K562 (cell line): ENCODE data around the gene UBE2L5. TPM values are rescaled to one million over a fixed set of nuclear protein-coding genes. Genes with fewer than 3 reads are reported as not detected.

Source experiments
- ATAC-seq: fragments of 200-7000 bp; cut with Tn5 transposase; 3 replicates; pipeline ENCODE4 v1.9.1; 2020; ENCODE audit warnings: moderate library complexity
- BruUV-seq: library from RNA; stranded (reverse); fragments of 400-500 nt; replicated peaks from 2 replicates; lab custom pipeline; 2021; lab: Mats Ljungman, UMichigan
- CTCF ChIA-PET: fragments of 300-600 bp; formaldehyde crosslinking; extraction: SDS; loops from one replicate; lab custom pipeline; 2021; ENCODE audit warnings: low intra/inter-chr PET ratio; lab: Yijun Ruan, JAX
- POLR2A ChIA-PET: fragments of 300-600, 350-650 bp; sonication (Branson Sonifier 250); formaldehyde crosslinking; extraction: SDS; loops from one replicate; lab custom pipeline; 2021; ENCODE audit warnings: antibody characterized with exemption, inconsistent platforms; lab: Yijun Ruan, JAX
- DNase-seq, 4 experiments: peaks; one replicate each; pipeline versions ENCODE4 v3.0.0 to v3.0.0-alpha.2; 2011 to 2018; ENCODE audit warnings: low spot score in 3 of 4, mixed read lengths in 3 of 4; ENCODE audit errors: extremely low read depth in 1 of 4
- FAIRE-seq: peaks from 2 replicates; lab custom pipeline; 2011; peaks lifted over from hg19 to GRCh38; lab: Jason Lieb, UNC
- H2AFZ ChIP-seq: 2 replicates; pipeline ENCODE4 v1.6.0; 2011; ENCODE audit warnings: low read depth, low read length, control low read depth, inconsistent platforms
- H3K27ac ChIP-seq: fragments of 200-600 bp; 3 replicates; pipeline ENCODE4 v1.8.0; 2011; ENCODE audit warnings: low read depth, mild to moderate bottlenecking, control low read depth, inconsistent platforms, low read length, moderate library complexity, mixed read lengths; ENCODE audit errors: extremely low read depth
- H3K27me3 ChIP-seq, 2 experiments: fragments of 300-600 bp in 1 of 2; 2 replicates in 1 of 2; 3 replicates in 1 of 2; pipeline versions ENCODE4 v1.6.0 to v1.8.0; 2011; ENCODE audit warnings: inconsistent platforms in 2 of 2, low read length in 2 of 2, mild to moderate bottlenecking in 1 of 2, mixed read lengths in 1 of 2, moderate library complexity in 1 of 2; ENCODE audit not compliant: control insufficient read depth in 2 of 2, insufficient read depth in 2 of 2
- H3K36me3 ChIP-seq: fragments of 300-600 bp; 3 replicates; pipeline ENCODE4 v1.8.0; 2011; ENCODE audit warnings: mild to moderate bottlenecking, low read length, inconsistent platforms; ENCODE audit not compliant: control insufficient read depth, insufficient read depth
- H3K4me1 ChIP-seq, 2 experiments: fragments of 200-600 bp in 1 of 2; replicated peaks in 1 of 2; 2 replicates in 1 of 2; 3 replicates in 1 of 2; pipeline versions ENCODE4 v1.5.1 to v1.8.0; 2011; ENCODE audit warnings: inconsistent platforms in 2 of 2, low read length in 2 of 2, mild to moderate bottlenecking in 1 of 2, mixed read lengths in 1 of 2, moderate library complexity in 1 of 2; ENCODE audit not compliant: control insufficient read depth in 2 of 2, insufficient read depth in 2 of 2
- H3K4me2 ChIP-seq: 2 replicates; pipeline ENCODE4 v1.6.1; 2011; ENCODE audit warnings: low read length, control low read depth, inconsistent platforms, mixed read lengths; ENCODE audit not compliant: insufficient read depth
- H3K4me3 ChIP-seq: fragments of 200-600 bp; sonication (generic), shearing (Covaris generic); 2 replicates; pipeline ENCODE4 v1.5.1; 2016; ENCODE audit warnings: control low read depth, inconsistent platforms
- H3K79me2 ChIP-seq: fragments of 200-600 bp; 3 replicates; pipeline ENCODE4 v1.8.0; 2011; ENCODE audit warnings: low read length, inconsistent platforms; ENCODE audit not compliant: control insufficient read depth, insufficient read depth
- H3K9ac ChIP-seq, 2 experiments: 2 replicates each; pipeline versions ENCODE4 v1.6.0 to v1.6.1; 2011; ENCODE audit warnings: low read depth in 2 of 2, low read length in 2 of 2, control low read depth in 1 of 2, inconsistent platforms in 1 of 2, mild to moderate bottlenecking in 1 of 2, mixed read lengths in 1 of 2; ENCODE audit not compliant: insufficient read depth in 1 of 2
- H3K9me1 ChIP-seq: one replicate; pipeline ENCODE4 v1.6.0; 2011; ENCODE audit warnings: inconsistent platforms, mild to moderate bottlenecking, low read length, moderate library complexity; ENCODE audit not compliant: control insufficient read depth, insufficient read depth
- H3K9me3 ChIP-seq: replicated peaks from 2 replicates; pipeline ENCODE4 v1.5.1; 2011; ENCODE audit warnings: low read depth, low read length, inconsistent platforms; ENCODE audit not compliant: control insufficient read depth, insufficient read depth
- H4K20me1 ChIP-seq: replicated peaks from 2 replicates; pipeline ENCODE4 v1.6.1; 2011; ENCODE audit warnings: low read length, inconsistent platforms, mixed read lengths; ENCODE audit not compliant: control insufficient read depth, insufficient read depth
- ERF ChIP-seq: fragments of 450-650 bp; formaldehyde crosslinking; IDR thresholded peaks from 2 replicates; pipeline ENCODE4 v1.4.0; 2020; ENCODE audit warnings: mild to moderate bottlenecking, mixed read lengths
- TCFL5 ChIP-seq: fragments of 250-450 bp; sonication (Bioruptor Pico); conservative IDR thresholded peaks from 2 replicates; pipeline ENCODE4 v1.6.1; 2021; ENCODE audit warnings: mild to moderate bottlenecking, moderate library complexity, matching md5 sums
- ZSCAN29 ChIP-seq: fragments of 450-650 bp; IDR thresholded peaks from 2 replicates; pipeline ENCODE4 v1.6.1; 2017
- WGBS: fragments of 100-300 bp; shearing (Covaris generic); methylation state at CpG from one replicate; pipeline ENCODE4 v1.1.6; 2016; ENCODE audit warnings: low coverage, mixed read lengths; ENCODE audit not compliant: insufficient coverage; ENCODE audit errors: missing lambda C conversion rate; 5-methylcytosine and 5-hydroxymethylcytosine counted together
- in situ Hi-C: fragments of 300-500 bp; cut with MboI; formaldehyde crosslinking; loops from 4 replicates; pipeline ENCODE4 v1.15.0; 2018; ENCODE audit warnings: inconsistent platforms, mixed read lengths
- intact Hi-C: fragments of 100-400 bp; cut with micrococcal nuclease; formaldehyde crosslinking; loops from 2 replicates; pipeline ENCODE4 v1.14.2; 2022
- polyA plus RNA-seq, 8 experiments: library from polyadenylated mRNA; depleted of rRNA in 4 of 8; stranded (reverse) in 5 of 8; unstranded in 3 of 8; fragments of >200 nt; fragmentation: Nextera tagmentation in 2 of 8; fragmentation: Illumina TruSeq in 1 of 8; extraction: Ambion mirVana in 2 of 8; extraction: Trizol in 1 of 8; gene quantifications; 2 replicates each; pipeline versions ENCODE4 v1.2.1 to v1.2.3, GENCODE V29; 2011 to 2014; ENCODE audit warnings: inconsistent platforms in 1 of 8, missing spikeins in 1 of 8
- total RNA-seq, 7 experiments: library from RNA; depleted of rRNA in 6 of 7; stranded (reverse); fragments of >200 nt in 6 of 7; fragmentation: Illumina TruSeq in 2 of 7; extraction: Trizol in 2 of 7; gene quantifications; 2 replicates each; pipeline versions ENCODE4 v1.2.1 to v1.2.3, GENCODE V29; 2011 to 2021; ENCODE audit warnings: low replicate concordance in 1 of 7

Gene UBE2L5
- total and polyA plus RNA-seq, 9 of the 15 experiments (the other 6 are each of a cell fraction or from before 2014, with no cell fraction given): 0.22 to 1.5 (median 0.86) TPM; not detected in 6

DNA sequence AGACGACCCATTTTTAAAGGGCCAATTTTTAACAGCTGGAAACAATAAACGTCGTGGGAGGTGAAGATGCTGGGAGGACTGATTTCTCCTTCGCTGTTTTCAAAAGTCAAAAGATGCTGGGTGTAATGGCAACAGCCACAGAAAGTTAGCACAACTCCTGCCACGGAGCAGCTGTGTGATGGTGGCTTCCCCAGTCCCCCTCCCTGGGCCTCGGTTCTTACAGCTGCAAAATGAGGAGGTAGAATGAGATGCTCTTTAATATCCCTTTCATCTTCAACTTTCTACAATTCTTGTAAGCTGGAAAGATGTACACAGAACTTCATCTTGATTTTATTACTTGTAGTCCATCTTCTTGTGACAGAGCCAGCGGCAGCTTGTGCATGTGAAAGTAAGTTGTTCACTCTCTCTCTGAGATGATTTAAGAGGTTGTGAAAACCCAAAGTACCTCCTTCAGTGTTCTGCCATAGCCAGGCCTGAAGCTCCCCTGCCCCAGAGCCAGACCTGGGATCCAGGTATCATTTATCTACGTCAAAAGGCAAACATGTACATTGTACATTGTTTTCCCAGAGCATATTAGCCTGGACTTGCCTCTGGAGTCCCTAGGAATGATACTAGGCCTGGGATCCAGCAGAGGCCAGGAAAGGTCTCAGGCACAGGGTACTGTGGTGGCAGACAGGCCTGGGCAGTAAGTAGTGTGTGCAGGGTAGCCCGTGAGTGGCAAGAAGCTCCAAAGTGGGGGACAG lies 3.4 kb upstream of the UBE2L5 start:
- no peak for ATAC-seq
- 24% methylated on average over 6 of the region's 9 CpGs for whole genome bisulfite sequencing
- CTCF ChIA-PET: interaction anchor here (0.6 kb wide), 1 partner anchor 154 kb away, joined by 3 read pairs; no protein-coding TSS in a partner anchor
- no peaks in the 10 kb centered on the region for H4K20me1 ChIP-seq
- in situ Hi-C loops: no loop called here
- no peaks in the 10 kb centered on the region for H3K36me3 ChIP-seq
- TF ChIP-seq ERF (CRISPR knock-in tag) (no peak), ZSCAN29 (no peak), TCFL5 (CRISPR knock-in tag) (no peak)
- TF ChIP-seq, all 486 proteins: peak for 0
- peaks cover 4 to 7% of the 10 kb centered on the region in 2 experiments; a peak in 4 of 5 replicates for H3K4me1 ChIP-seq
- H3K27ac ChIP-seq: no peak overlapping the region
- POLR2A ChIA-PET: interaction anchor here (0.7 kb wide), 1 partner anchor 9 kb away, joined by 4 read pairs; no protein-coding TSS in a partner anchor
- DNase-seq (no peak), FAIRE-seq (no peak)
- no peaks in the 10 kb centered on the region for H3K9me1 ChIP-seq
- H3K4me2 ChIP-seq: no peak overlapping the region
- H3K9me3 ChIP-seq: no peaks in the 10 kb centered on the region
- no peak overlapping the region for H2AFZ ChIP-seq
- no TSS peak for BruUV-seq
- H3K4me3 ChIP-seq: no peak overlapping the region
- no peaks in the 10 kb centered on the region for H3K27me3 ChIP-seq
- H3K9ac ChIP-seq: no peak overlapping the region
- intact Hi-C loops: no loop called here
- H3K79me2 ChIP-seq: no peaks in the 10 kb centered on the region
